GM12891 (cell line): ENCODE measurements around the gene UBXN11.
A peak's percentile ranks its signal among the peaks of the same experiment; 100 is the strongest.
"Not testable (repeated sequence)": the region's sequence is repeated elsewhere in the genome, so short reads cannot be mapped to it uniquely, and the experiment has no call there.

Source experiments
- DNase-seq: peaks from one replicate; pipeline ENCODE4 v3.0.0; 2011; ENCODE audit warnings: low spot score; ENCODE audit not compliant: insufficient read length
- FAIRE-seq: peaks from 2 replicates; lab custom pipeline; 2011; peaks lifted over from hg19 to GRCh38; lab: Jason Lieb, UNC
- PAX5 ChIP-seq: IDR thresholded peaks from 2 replicates; pipeline ENCODE4 v1.6.1; 2011; ENCODE audit warnings: low read length, moderate library complexity, mild to moderate bottlenecking; ENCODE audit not compliant: insufficient read depth, severe bottlenecking
- POLR2A ChIP-seq: IDR thresholded peaks from 2 replicates; pipeline ENCODE4 v1.6.1; 2011; ENCODE audit warnings: low read depth, low read length, control low read depth
- POLR2AphosphoS5 ChIP-seq: IDR thresholded peaks from 2 replicates; pipeline ENCODE4 v1.6.1; 2011; ENCODE audit warnings: low read depth, low read length, control low read depth
- POU2F2 ChIP-seq: IDR thresholded peaks from 2 replicates; pipeline ENCODE4 v1.6.1; 2011; ENCODE audit warnings: low read depth, mild to moderate bottlenecking, control low read depth, low read length, moderate library complexity
- SPI1 ChIP-seq: IDR thresholded peaks from 2 replicates; pipeline ENCODE4 v1.6.1; 2011; ENCODE audit warnings: low read depth, low read length, control low read depth
- TAF1 ChIP-seq: IDR thresholded peaks from 2 replicates; pipeline ENCODE4 v1.6.1; 2011; ENCODE audit warnings: low read depth, low read length, control low read depth

UBXN11 gene

DNA sequence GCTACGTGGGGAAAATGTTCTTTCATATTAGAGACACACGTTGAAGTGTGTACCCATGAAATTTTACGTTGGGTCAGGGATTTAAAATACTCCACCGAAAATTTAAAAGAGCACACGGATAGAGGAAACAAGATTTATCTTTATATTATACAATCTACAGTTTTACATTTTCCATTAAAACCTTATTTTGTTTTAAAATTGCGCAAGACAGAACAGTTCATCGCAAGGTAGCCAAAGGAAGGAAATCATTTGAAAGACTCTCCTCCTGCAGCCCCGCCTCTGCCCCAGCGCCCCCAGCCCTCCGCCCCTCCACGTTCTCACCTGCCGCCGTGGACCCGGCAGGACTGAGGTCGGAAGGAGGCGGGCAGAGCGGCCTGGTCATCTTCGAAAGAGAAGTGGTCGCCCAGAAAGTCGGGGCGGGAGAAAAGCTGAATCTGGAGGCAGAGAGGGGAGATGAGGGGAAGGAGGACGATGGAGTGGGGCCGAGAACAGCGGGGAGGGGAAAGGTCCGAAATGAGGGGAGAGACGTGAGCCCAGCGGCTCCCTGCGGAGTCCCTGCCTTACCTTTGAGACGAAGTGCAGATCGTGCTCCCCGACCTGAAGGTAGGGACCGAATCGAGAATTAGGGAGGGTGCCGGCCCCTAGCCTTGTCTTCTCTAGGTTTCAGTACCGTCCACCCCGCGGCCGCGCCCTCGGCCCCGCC is 29.5 kb upstream of the UBXN11 start:
- FAIRE-seq (no peak), DNase-seq (no peak)
- no peak for TF ChIP-seq PAX5
- no peak for TF ChIP-seq TAF1
- no peak for TF ChIP-seq POLR2AphosphoS5
- TF ChIP-seq SPI1 = no peak
- no peak for TF ChIP-seq POLR2A
- TF ChIP-seq POU2F2 = no peak

- FAIRE-seq, DNase-seq: not testable (repeated sequence)
Observed at GRCh38 chr1:26333312-26333711, 26.9 kb upstream of the UBXN11 start.

DNA sequence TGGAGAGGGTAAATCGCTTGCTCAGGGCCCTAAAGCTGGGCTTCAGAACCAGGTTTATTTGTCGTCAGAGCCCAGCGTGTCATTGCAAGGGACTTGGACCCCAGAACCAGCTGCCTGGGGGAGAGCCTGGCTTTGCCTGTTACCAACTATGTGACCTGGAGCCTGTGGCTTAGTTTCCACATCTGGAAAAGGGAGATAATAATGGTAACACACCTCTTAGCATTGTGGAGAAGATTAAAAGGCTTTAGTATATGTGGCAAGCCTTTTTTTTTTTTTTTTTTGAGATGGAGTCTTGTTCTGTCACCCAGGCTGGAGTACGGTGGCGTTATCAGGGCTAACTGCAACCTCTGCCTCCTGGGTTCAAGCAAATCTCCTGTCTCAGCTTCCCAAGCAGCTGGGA is 23.8 kb upstream of the UBXN11 start:
- no peak for DNase-seq
- TF ChIP-seq TAF1 (no peak), SPI1 (no peak), POLR2A (no peak), POLR2AphosphoS5 (no peak), POU2F2 (no peak), PAX5 (no peak)
- FAIRE-seq = no peak

DNA sequence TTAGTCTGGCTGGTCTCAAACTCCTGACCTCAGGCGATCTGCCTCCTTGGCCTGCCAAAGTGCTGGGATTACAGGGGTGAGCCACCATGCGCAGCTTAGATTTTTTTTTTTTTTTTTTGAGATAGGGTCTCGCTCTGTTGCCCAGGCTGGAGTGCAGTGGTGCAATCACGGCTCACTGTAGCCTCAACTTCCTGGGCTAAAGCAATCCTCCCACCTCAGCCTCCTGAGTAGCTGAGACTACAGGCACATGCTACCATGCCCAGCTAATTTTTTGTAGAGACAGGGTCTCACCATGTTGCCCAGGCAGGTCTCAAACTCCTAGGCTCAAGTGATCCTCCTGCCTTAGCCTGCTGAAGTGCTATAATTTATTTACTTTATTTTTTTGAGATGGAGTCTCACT is 22.9 kb upstream of the UBXN11 start:
- not testable (repeated sequence) for DNase-seq, FAIRE-seq

GRCh38 chr1:26328597-26328996 is 22.2 kb upstream of the UBXN11 start:
- FAIRE-seq (no peak), DNase-seq (no peak)
- TF ChIP-seq POLR2A (no peak), PAX5 (no peak), POLR2AphosphoS5 (no peak), TAF1 (no peak), SPI1 (no peak), POU2F2 (no peak)

DNA sequence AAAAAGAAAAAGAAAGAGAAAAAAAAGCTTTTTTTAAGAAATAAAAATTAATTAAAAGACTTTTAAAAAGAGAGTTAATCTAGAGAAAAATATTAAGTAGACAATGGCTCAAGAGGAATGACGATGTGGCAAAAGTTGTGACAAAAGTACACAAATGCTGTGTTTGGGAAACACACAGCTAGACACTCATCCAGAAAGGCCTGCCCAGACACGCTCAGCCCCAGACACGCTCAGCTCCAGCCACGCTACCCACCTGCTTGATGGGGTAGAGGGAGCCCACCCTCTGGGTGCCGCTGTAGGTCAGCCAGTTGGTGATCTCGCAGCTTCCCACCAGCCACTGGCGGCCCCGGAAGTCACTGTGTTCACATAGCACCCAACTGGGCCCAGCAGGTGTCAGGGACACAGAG is 21.5 kb upstream of the UBXN11 start:
- TF ChIP-seq POLR2AphosphoS5 (no peak), PAX5 (no peak), POU2F2 (no peak), POLR2A (no peak)
- no peak for FAIRE-seq
- DNase-seq = no peak

- TF ChIP-seq POU2F2 (no peak), PAX5 (no peak)
Observed at GRCh38 chr1:26324550-26324949, 18.1 kb upstream of the UBXN11 start.

GRCh38 chr1:26323382-26323781 is 16.9 kb upstream of the UBXN11 start:
- no peak for TF ChIP-seq POLR2AphosphoS5
- no peak for TF ChIP-seq POLR2A
- no peak for TF ChIP-seq PAX5
- TF ChIP-seq POU2F2 = no peak
- TF ChIP-seq TAF1 = no peak
- no peak for TF ChIP-seq SPI1
- no peak for DNase-seq
- no peak for FAIRE-seq

More at GRCh38 chr1:26324550-26324949, 18.1 kb upstream of the UBXN11 start:
- DNase-seq (no peak), FAIRE-seq (peak; percentile 41)

DNA sequence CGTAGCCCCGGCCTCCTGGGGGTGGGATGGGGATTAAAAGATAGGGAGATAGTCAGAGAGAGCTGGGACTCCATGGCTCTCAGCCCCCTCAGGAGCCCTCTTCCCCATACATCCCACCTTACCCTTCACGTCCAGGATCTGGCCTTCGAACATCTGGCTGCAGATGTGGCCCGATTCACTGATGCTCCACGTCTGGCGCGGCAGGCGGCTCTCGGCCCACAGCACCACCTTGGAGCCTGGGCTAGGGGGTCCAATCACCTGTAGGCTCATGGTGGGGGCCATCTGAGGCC is 15.6 kb upstream of the UBXN11 start:
- no peak for FAIRE-seq
- TF ChIP-seq TAF1 (no peak), SPI1 (no peak), POLR2A (no peak), PAX5 (no peak), POLR2AphosphoS5 (no peak), POU2F2 (no peak)
- no peak for DNase-seq

DNA sequence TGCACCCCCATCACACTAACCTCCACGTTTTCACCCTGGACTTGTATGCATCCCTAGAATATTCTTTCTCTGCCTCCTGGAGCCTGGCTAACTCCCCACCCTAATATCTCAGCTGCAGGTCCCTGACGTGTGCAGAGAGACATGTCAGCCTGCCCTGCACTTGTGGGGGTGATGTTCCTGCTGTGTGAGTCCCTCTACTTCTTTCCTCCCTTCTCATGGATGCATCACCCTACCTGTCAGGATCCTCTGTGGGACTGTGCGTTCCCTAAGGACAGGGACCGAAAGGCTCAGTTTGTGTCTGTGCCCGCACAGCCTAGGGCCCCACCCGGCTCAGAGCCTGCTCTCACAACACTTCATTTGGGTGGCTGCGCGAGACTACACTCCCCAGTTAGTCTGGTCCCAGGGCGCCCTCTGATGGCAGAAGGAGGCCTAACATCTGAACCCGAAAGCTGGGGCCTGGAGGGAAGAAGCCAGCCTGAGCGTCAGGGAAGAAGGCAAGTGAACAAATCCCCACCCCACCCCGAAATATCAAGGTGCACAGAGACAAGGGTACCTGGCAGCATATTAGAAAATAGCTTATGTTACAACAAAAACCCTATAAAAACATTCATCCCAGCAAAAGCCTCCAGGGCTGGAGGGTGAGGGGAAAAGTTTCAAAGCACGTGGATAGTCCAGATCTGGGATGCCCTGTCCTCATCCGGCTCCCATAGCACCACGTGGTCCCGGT is 15.0 kb upstream of the UBXN11 start:
- peak; percentile 86 for DNase-seq
- peak; percentile 95 for FAIRE-seq
- no peak for TF ChIP-seq POLR2A
- 0 out of 2 replicates have a peak, but pooled peaks have one; percentile 25 for TF ChIP-seq POU2F2

- TF ChIP-seq POU2F2 = no peak
- no peak for TF ChIP-seq POLR2A
- no peak for TF ChIP-seq SPI1
- no peak for FAIRE-seq
- DNase-seq = no peak
Observed at GRCh38 chr1:26320896-26321295, 14.5 kb upstream of the UBXN11 start.
